NCI-H2196 (cell line): ENCODE results near the gene CTCF.
"Not testable (repeated sequence)": the region's sequence is repeated elsewhere in the genome, so short reads cannot be mapped to it uniquely, and the experiment has no call there.

Experiments
- DNase-seq: peaks from one replicate; lab custom pipeline; 2025; ENCODE audit not compliant: unreplicated experiment; lab: John Stamatoyannopoulos, UW

Gene CTCF, protein sequence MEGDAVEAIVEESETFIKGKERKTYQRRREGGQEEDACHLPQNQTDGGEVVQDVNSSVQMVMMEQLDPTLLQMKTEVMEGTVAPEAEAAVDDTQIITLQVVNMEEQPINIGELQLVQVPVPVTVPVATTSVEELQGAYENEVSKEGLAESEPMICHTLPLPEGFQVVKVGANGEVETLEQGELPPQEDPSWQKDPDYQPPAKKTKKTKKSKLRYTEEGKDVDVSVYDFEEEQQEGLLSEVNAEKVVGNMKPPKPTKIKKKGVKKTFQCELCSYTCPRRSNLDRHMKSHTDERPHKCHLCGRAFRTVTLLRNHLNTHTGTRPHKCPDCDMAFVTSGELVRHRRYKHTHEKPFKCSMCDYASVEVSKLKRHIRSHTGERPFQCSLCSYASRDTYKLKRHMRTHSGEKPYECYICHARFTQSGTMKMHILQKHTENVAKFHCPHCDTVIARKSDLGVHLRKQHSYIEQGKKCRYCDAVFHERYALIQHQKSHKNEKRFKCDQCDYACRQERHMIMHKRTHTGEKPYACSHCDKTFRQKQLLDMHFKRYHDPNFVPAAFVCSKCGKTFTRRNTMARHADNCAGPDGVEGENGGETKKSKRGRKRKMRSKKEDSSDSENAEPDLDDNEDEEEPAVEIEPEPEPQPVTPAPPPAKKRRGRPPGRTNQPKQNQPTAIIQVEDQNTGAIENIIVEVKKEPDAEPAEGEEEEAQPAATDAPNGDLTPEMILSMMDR

DNA sequence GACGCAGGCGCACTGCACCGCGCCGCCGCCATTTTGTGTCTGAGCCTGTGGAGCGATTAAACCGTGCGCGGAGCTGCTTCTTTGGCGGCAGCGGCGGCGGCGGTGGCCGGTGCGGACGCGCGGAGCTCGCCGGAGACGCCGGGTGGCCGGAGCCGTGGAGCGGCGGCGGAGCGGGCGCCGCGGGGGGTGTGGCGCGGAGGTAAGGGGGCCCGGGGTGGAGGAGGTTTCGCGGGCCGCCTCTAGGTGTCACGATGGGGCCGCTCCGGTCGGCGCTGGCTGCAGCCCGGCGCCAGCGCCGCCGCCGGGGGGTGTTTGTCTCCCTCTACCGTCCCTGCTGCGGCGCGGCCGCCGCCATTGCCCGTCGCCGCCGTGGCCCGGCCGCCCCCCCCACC lies at the start of gene CTCF:
CTCF (plus strand) TSS at position 1 of the 392 bp plus-strand sequence. CDS start 48,307 bp downstream, outside the sequence.
- peak; percentile 67 for DNase-seq

DNA sequence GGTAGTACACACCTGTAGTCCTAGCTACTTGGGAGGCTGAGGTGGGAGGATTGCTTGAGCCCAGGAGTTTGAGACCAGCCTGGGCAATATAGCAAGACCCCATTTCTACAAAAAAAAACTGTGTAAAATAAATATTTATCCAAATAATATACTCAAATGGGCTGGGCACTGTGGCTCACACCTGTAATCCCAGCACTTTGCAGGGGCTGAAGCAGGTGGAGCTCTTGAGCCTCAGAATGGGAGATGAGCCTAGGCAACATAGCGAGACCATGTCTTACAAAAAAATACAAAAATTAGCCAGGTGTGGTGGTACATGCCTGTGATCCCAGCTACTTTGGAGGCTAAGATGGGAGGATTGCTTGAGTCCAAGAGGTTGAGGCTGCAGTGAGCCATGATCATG lies 48.4 kb upstream of the CTCF start:
- DNase-seq = not testable (repeated sequence)

DNA sequence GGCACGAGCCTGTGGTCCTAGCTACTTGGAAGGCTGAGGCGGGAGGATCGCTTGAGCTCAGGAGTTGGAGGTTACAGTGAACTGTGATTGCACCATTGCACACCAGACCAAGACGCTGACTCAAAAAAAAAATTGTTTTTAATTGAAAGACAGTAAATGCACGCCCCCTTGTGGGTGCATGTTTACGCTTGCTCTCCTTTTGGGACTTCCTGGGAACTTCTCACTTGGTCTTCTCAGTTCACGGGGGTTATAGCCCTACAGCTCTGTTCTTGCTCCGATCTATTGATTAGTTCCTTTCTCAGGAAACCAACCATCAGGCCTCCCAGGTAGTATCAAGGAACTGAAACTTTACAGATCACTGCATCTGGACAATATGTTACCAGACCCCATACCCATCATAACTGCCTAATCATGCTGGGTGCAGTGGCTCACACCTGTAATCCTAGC lies 47.9 kb upstream of the CTCF start:
- peak; percentile 53 for DNase-seq

DNA sequence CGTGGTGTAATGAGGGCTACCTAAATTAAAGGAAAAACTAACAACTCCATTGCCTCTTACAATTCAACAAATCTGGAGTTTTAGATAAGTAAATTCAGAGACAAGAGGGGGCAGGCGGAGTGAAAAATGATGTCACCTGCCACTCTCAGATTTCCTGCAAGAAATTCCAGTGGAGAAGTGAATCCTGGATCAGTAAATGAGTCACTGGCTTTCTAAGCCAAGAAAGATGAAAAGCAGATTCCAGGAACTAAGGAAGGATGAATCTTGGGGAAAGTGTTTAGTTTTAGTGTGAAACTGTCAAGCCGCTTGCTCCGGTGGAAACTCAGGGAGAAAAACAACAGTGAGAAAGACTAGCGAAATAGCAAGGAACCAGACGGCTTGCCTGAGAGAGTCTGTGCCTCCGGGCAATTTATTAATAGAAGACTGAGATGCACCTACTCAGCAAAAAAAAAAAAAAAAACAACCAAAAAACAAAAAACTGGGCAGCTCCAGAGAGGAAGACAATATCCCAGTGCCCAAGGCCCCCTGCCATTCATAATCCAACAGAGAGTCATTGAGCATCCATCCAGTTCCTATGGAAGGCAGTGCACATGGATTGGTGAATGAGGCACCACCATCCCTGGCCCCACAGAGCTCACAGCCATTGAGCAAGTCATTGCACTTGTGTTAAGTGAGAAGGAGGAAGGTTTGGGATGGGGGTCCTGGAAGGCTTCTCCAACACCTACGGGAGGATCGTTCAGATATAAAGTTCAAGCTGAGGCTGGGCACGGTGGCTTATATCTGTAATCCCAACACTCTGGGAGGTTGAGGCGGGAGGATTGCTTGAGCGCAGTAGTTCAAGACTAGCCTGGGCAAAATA lies 45.8 kb upstream of the CTCF start:
- DNase-seq = no peak

DNA sequence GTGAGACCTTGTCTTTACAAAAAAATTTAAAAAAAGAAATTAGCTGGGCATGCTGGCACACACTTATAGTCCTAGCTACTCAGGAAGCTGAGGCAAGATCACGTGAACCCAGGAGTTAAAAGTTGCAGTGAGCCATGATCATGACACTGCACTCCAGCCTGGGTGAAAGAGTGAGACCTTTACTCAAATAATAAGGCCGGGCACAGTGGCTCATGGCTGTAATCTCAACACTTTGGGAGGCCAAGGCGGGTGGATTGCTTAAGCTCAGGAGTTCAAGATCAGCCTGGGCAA lies 45.2 kb upstream of the CTCF start:
- no peak for DNase-seq

DNA sequence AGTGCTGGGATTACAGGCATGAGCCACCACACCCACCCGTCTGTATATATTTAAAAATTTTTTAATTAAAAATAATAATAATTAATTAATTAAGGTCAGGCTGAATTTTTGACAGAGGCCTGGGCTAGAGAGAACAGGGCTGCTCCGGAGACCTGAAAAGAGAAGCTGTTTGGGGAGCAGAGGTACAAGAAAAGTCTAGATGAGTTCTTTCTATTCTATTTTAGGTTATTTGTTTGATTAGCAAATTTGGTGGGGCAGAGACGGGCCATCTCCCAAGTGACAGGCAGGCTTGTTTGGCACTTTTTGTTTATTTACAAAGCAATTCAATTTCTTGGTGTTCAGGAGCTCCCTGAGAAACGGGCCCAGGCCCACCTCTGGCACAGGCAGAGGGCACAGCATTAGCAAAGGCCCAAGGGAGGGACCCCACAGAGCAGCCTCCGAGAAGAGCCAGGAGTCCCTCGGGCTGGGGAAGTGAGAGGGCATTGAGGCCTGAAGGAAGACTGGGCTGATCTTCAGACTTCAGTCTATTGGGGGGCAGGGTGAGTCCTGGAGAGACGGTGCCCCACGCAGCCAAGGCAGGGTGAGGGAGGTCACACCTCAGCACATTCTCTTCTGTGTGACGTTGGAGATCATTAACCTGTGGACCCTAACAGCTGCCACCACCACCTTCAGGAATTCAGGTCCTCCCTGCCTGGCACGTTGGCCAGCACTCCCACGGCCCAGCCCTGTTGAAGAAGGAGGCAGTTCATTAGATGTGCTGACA lies 44.5 kb upstream of the CTCF start:
- no peak for DNase-seq

DNA sequence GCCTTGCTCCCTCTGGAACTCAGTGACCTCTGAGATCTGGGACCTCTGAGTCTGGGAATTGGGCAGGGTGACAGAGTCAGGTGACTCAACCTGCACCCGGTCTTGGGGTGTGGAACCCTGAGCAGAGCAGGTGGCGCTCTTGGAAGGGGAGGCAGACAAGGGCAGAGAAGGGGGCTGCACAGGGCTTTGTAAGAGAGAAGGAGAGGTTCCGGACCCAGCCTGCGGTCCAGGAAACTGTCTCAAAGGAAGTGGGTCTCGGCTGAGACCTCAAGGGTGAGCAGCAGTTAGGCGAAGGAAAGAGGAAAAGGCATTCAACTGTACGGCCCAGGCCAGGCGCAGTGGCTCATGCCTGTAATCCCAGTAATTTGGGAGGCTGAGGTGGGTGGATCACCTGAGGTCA lies 43.6 kb upstream of the CTCF start:
- no peak for DNase-seq

DNA sequence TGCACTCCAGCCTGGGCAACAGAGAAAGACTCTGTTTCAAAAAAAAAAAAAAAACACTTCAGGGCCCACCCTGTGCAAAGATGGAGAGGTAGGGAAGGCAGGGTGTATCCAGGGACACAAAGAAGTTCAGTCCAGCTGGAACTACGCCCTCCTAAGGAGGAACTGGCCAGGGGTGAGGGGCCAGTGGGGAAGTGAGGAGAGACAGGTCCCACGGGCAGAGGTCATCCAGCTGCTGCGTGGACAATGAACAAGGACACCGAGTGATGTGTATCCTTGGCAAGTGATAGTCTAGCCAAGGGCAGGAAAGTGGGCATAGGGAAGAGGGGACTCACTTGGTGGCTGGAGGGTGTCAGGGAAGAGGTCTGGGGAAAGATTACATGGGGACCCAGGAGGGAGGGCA lies 43.1 kb upstream of the CTCF start:
- no peak for DNase-seq

DNA sequence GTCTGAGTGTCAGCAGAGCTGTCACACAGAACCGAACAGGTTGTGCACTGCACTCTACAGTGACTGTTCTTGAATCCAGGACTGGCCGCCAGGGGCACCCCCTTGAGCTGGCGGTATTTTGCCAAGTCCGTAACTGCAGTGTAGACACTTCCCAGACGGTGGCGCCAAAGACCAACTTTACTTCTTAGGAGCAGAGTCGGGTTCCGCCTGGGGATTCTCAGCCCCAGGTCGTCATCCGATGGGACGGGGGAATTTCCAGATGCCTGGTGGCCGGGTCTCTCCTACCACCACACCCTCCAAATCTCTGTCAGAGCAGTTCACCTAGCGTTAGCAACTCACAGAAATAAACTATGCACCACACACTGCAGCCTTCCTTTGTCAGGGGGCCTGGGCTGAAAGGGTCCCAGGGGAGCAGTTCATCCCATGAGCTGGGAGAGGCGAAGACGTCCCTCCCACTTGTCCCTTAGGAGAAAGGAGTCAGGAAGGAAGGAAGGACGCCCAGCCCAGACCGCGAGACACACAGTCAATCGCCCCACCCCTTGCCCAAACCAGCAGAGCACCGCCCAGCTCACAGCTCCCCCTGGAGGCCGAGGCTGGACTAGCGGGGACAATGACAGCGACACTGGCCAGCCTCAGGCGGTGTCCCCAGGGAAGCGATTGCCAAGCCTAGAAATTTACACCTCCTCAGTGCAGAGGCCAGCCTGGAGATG lies 41.1 kb upstream of the CTCF start:
- peak; percentile 82 for DNase-seq

DNA sequence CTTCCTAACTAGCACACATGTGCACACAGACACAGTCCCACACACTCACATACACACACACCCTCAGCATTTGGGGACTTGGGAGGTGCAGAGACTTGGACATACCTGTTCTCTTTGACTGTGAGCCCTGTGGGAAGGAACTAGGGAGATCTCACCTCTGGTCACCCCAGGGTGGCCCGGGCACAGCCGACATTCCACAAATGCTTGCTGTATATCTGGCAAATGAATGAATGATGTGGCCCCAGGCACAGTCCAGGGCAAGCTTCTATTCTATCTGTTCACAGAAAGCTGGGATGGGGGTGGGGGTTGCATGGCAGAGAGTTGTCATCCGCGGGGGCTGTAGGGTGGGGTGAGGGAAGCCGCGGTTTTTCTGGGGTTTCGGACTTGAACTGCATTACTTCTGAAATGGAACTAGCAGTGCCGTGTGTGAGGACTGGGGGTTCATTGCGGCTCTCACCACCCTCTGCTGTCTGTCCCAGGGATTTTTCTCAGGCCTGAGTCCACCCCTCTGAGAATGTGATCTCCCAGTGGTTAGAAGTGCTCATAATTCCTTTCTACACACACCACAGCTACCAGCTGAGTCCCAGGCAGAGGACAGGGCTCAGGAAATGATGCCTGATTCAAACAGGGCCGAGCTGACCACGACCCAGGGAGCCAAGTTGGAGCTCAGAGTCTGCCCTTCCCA lies 37.0 kb upstream of the CTCF start:
- DNase-seq = no peak

DNA sequence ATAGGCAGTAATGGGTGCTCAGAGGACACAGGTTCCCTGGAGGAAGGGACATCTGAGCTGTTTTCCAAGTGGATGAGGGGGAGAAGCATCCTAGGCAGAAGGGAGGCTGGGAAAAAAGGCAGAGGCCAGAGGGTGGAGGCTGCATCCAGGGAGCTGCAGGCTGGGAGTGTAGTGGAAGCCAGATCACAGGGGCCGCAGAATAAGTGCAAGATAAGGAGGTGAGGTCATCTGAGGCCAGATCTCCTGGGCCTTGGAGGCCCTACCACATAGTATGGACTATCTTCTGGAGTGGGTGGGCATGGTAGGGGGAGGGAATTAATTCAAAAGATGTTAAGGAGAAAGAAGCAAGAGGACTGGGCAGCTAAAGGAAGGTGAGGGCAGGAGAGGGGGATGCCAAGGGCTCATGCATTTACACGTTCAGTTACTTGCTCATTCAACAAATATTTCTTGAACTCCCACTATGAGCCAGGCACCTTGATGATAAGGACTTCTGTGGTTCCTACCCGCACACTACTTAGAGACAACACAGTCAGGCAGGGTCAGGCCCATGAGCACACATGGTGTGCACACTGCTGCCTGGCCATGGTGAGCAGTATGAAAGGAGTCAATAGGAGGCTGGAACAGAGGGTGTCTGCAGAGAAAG lies 36.1 kb upstream of the CTCF start:
- no peak for DNase-seq

DNA sequence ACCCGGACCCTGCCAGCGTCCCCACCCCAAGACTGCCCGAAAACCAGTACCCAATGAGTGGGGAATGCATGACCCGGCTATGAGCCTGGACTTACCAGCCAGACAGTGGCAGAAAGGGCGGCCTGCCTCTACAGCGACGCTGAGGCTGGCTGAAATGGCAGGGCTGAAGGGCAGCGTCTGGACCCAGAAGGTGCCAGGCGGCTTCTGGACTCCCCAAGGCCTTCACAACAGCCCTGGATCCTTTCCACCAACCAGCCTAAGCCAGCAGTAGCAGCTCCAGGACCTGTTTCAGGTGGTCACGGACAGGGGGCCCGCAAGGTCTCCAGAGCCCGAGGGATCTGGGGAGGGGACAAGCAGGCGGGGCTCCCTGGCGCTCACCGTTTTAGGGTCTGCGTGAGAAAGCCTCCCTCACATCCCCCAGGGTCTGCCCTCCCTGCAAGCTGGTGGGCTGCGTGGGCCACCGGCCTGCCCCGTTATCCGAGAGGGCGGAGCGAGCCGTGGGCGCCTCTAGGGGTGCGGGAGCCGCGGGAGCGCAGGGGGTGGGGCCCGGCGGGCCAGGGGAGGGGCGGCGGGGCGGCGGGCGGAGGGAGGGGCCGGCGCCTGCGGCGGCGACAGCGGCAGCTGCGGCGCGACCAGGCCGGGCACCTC lies 34.0 kb upstream of the CTCF start, which contains the start of gene RIPOR1:
RIPOR1 (plus strand) TSS at position 608 of the 648 bp plus-strand sequence. CDS start 9,618 bp downstream, outside the sequence.
- DNase-seq = no peak

DNA sequence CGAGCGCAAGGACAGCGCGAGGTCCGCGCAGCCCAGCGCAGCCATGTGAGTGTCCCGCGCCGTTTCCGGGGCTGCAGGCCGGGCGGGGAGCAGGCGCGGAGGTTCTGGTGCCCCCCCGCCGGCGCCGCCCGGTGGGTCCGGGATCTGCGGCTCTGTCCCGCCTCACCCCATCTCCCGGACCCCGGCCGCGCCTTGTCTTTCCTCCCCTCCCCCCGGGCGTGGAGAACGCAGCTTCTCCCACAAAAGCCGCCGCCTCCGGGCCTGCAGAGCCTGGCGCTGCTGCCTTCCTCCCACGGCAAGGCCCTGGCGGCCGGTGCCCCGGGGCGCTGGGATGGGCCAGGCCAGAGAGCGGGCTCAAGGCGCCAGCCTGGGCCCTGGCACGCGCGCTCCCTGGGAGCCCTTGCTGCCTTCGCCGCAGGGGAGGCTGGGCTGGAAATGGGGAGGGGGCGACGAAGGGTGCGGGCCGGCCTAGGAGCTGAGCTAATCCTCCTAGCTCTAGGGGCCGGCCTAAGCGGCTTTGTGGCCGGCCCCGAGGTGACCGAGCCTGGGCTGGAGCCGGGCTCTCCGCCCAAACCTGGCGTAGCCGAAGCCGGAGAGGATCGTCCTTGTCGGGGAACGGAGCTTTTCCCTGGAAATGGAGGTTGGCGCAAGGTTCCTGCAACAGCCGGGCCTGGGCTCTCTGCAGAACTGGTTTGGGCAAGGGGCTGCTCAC lies 33.3 kb upstream of the CTCF start:
- DNase-seq = no peak

DNA sequence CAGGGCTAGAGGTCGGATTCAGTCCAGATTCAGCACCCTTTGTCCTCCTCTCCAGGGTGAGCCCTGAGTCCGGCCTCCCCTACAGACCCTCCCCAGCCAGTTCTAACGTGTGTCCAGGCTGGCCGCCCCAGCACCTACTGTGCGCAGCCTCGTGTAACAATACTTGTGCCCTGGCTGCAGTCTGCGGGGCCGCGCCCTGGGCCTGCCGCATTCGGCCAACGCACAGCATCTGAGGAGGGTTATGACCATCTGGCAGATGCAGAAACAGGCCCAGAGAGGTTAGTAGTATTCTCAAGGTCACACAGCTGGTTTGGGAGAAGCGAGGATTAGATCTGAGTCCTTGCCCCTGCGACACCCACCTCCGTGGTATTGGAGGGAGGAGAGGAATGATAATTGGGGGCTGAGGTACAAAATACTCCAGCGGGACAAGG lies 32.7 kb upstream of the CTCF start:
- DNase-seq = no peak

DNA sequence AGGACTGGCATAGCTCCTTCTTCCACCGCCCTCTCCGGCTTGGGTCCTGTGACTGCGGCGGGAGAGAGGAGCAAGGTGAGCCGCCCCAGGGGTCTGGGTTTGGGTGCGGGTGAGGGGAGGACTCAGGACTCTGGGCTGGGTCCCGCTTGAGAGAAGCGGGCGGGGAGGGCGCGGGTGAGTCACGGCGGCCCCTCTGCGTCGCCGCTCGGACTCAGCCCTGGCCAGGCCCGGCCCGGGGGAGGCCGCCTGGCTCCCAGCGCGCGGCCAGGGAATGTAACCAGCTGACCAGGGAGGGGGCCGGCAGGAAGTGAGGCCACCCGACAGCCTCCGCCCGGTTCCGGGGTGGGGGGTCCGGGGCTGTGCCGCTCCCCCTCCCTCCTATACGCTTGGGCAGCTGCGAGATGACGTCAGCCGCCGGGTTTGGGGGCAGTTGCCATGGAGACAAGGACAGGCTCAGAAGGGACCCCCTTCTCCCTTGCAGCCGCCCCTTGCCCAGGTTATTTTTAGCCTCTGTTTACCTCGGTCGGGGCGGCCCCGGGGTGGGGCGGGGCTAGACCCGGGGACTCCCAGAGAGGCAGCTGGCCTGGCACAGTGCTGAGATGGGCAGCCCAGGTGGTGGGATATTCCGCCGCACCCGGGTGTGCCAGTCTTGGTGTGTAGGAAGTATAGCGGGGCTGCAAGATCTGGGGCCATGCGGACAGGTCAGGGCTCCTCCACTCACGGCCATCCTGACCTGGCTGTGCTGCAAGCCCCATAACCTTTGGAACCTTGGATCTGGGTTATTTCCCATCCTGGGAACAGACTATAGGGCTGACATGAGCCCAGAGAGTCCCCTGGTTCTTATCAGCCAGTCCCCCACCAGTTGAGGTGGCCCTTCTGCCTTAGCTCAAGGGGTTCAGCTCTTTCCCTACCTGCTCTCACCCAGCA lies 32.0 kb upstream of the CTCF start:
- peak; percentile 27 for DNase-seq

DNA sequence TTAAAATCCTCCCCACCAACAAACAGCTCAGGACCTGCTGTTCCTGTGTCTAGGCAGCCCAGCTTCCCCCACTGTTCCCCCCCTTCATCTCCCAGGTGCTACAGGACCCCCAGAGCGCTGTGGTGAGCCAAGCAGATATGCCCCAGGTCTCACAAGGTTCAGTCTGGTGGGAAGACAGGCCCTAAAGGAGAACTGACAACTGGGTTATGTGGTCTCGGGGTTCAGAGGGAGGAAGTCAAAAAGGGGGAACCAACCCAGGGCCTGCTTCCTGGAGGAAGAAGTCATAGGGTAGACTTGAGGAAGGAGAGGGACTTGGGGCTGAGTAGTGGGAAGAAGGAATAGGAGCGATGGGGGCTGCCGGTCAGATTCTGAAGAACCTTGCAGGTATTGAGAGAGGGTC lies 31.1 kb upstream of the CTCF start:
- no peak for DNase-seq

DNA sequence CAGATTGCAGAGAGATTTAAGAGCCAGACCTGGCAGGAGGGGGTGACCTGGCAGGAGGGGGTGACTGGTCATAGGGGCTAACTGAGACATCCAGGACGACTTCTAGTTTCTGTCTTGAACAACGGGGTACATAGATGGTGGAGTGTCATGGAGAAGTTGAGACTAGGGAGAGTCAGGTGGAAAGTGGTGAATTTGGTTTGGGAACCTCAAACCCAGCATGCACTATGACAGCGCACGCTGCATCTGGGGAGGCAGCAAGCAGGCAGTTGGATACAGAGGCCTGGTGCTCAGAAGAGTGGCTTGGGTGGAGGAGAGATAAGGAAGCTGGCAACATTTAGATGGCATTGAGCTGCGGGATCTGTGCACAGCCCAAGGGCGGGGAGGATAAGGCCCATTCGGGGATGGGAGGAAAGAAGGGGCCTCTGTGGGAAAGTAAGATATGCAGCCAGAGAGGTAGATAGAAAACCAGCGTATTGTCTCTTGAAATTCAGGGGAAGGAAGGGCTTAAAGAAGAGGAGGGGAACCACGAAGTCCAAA lies 29.2 kb upstream of the CTCF start:
- DNase-seq = no peak
